Activated naive CD8-positive, alpha-beta T cell treated with anti-CD3 and anti-CD28 coated beads, Interleukin-2, amount 50 U/mL, for 16 hours (primary cell): Measurements from ENCODE around the gene TADA3.

ENCODE experiments used
- DNase-seq: peaks from one replicate; pipeline ENCODE4 v3.0.0-alpha.2; 2020; ENCODE audit warnings: low read depth, low spot score

TADA3 gene

GRCh38 chr3:9760779-9761505, 31.3 kb downstream of the TADA3 start:
- DNase-seq, result no peak

- DNase-seq, result no peak
Measured at GRCh38 chr3:9757427-9757826, 34.8 kb downstream of the TADA3 start.

- DNase-seq, result no peak
Measured at GRCh38 chr3:9754678-9755077, 37.6 kb downstream of the TADA3 start.

DNA sequence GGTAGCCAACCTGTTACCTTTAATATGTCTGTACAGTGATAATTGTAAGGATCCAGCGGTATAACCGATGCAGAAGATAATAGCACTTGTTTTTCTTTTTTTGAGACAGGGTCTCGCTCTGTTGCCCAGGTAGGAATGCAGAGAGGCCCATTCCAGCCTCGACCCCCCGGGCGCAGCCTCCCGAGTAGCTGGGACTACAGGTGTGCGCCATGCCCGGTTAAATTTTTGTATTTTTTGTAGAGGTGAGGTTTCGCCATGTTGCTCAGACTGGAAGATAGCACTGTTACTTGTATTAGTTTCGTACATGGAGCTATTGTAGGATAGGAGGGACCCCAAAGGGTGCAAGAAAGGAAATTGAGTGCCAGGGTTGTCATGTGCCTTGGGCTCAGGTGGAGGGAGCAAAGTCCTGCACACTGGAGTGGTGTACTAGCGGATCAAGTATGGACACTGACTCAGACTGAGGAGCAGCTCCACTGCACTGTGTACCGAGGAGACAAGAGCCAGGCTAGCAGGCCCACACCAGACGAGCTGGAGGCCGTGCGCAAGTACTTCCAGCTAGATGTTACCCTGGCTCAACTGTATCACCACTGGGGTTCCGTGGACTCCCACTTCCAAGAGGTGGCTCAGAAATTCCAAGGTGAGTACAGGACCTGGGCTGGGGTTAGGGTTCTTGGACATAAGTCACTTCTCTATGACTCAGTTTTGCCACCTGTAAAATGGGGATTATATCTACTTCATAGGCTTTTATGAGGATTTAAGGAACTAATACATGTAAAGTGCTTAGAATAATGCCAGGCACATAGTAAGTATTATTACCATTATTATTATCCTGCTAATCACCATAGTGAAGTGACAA, 41.5 kb downstream of the TADA3 start:
- DNase-seq, result no peak

DNA sequence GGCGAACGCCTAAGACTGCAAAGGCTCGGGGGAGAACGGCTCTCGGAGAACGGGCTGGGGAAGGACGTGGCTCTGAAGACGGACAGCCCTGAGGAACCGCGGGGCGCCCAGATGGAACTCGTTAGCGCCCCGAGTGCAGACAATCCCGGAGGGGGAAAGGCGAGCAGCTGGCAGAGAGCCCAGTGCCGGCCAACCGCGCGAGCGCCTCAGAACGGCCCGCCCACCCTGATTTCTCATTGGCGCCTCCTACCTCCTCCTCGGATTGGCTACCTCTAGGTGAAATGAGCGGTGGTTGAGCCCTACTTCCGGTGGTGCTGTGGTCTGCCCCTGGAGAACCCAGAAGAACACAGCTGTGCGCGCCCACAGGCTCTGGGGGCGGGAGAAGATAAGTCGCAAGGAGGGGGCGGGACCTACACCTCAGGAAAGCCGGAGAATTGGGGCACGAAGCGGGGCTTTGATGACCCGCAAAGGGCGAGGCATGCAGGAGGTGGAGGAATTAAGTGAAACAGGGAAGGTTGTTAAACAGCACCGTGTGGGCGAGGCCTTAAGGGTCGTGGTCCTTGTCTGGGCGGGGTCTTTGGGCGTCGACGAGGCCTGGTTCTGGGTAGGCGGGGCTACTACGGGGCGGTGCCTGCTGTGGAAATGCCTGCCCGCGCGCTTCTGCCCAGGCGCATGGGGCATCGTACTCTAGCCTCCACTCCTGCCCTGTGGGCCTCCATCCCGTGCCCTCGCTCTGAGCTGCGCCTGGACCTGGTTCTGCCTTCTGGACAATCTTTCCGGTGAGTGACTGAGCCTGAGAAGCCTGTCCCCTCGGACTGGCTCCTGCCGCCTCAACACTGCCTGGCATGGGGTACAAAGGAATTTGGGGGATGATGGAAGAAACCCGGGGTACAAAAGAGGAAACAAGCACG, 42.4 kb downstream of the TADA3 start, which contains the start of gene OGG1:
Gene OGG1 (plus strand): TSS at position 308 of the 911 bp plus-strand sequence. CDS start 335 bp downstream, at position 643.
- peak; percentile 91 for DNase-seq

- DNase-seq, result no peak
Measured at GRCh38 chr3:9749296-9749644, 43.0 kb downstream of the TADA3 start.

GRCh38 chr3:9748031-9748430, 44.2 kb downstream of the TADA3 start:
- DNase-seq, result no peak

DNA sequence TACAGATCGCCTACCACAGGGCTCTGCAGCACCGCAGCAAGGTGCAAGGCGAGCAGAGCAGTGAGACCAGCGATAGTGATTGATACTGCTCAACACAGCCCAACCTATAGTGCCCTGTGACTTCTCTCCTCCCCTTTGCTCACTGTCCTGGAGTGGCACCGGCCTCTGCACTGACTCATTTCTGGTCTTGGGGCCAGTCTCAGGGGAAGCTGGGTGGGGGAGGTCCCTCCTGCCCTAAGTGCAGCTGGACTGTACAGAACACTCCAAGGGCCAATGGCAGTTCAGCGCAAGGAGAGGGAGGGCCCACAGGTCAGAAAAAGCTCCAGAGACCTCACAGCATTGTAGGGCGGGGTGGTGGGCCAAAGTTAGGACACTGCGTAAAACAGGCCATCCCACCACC, 45.0 kb downstream of the TADA3 start:
- no peak for DNase-seq

DNA sequence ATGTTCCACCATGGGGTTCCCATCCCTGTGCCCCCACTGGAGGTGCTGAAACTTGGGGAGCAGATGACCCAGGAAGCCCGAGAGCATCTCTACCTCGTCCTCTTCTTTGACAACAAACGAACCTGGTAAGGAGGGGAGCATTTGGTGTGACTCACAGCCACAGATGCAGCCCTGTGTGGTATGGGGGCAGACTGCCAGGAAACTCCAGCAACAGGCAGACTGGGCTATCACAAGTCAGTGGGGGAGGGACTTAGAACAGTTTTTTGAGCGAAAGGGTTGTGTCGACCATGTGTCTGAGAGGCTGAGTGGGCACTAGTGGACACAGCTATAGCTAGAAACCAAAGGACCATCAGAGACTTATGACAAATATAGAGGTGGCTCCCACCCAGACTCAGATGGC, 45.9 kb downstream of the TADA3 start:
- no peak for DNase-seq

GRCh38 chr3:9745521-9745920, 46.8 kb downstream of the TADA3 start:
- DNase-seq, result no peak

DNA sequence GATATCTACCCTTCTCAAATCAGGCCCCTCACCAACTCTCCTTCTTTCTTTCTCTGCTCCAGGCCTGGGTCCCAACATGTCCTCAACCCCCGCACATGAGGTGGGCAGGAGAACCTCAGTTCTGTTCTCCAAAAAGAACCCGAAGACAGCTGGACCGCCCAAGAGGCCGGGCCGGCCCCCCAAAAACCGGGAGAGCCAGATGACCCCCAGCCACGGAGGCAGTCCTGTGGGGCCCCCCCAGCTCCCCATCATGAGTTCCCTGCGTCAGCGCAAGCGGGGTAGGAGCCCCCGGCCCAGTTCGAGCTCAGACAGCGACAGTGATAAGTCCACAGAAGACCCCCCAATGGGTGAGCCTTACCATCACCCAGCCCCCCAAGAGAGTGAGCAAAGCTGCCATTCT, 48.1 kb downstream of the TADA3 start:
- DNase-seq, result no peak

- no peak for DNase-seq
Measured at GRCh38 chr3:9743548-9743947, 48.7 kb downstream of the TADA3 start.

- DNase-seq, result no peak
Measured at GRCh38 chr3:9742560-9742959, 49.7 kb downstream of the TADA3 start.

GRCh38 chr3:9739181-9739580, 53.1 kb downstream of the TADA3 start:
- DNase-seq, result no peak

GRCh38 chr3:9736831-9737230, 55.4 kb downstream of the TADA3 start:
- no peak for DNase-seq

GRCh38 chr3:9732740-9733115, 59.5 kb downstream of the TADA3 start:
- DNase-seq, result no peak

GRCh38 chr3:9732080-9732739, 60.1 kb downstream of the TADA3 start:
- no peak for DNase-seq

DNA sequence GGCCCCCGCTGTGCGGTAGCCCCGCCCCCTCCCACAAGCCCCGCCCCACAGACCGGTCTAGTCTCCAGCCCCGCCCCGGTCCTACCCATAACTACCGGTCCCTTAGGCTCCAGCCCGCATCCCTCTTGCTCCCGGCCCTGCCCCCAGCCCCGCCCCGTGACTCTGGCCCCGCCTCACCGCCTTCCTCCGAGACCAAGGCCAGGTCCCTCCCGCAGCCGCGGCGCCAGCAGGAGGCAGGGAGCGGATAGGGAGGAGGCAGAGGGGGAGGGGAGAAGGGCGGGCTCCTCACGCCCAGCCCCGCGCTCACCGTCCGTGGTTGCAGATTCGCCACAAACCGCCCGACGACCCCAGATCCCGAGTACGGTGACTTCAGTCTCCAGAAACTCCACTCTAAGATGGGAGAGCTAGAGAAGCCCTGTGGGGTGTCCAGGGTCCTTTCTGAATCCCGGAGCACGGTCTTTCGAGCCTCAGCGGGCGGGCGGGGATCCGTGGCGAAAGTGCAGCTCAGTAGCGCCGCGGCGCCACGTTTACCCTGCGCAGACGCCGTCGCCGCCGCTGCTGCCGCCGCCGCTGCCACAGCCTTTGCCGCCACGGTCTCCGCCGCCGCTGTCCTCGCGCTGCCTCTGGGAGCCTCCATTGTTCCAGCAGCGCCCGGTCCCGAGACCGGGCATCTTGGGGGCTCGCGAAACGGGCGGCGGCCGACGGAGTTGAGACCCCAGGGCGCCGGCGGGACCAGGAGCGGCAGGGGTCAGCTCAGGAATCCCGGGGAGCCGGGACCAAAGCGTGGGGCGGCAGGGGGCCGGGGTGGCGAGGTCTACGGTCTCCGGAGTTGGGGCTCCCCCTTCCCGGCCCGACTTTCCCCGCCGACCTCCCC, 60.8 kb downstream of the TADA3 start, which contains the start of gene BRPF1:
Gene BRPF1 (plus strand): TSS at position 530 of the 874 bp plus-strand sequence. CDS start 2,406 bp downstream, outside the sequence.
- peak; percentile 100 for DNase-seq

GRCh38 chr3:9730657-9731205, 61.5 kb downstream of the TADA3 start:
- no peak for DNase-seq
